Vagina (tissue), 2 donors: ENCODE measurements around the gene RUNX3.

Source experiments
- CTCF ChIP-seq, 3 experiments: fragments of 450-650 bp in 2 of 3; fragments of 200-600 bp in 1 of 3; sonication (generic) in 1 of 3; IDR thresholded peaks; one replicate each; pipeline ENCODE4 v1.5.1; 2017 to 2019; ENCODE audit warnings: antibody characterized with exemption in 3 of 3, mild to moderate bottlenecking in 2 of 3, moderate library complexity in 2 of 3
- POLR2A ChIP-seq, 2 donors: fragments of 450-650 bp; IDR thresholded peaks; one replicate each; pipeline ENCODE4 v1.6.1; 2017; ENCODE audit warnings: antibody characterized with exemption in 2 of 2, mild to moderate bottlenecking in 2 of 2, moderate library complexity in 2 of 2
- POLR2AphosphoS5 ChIP-seq, 2 donors: sonication (generic); formaldehyde crosslinking; IDR thresholded peaks; one replicate each; pipeline ENCODE4 v1.9.0; 2017; ENCODE audit warnings: antibody characterized with exemption in 2 of 2, mild to moderate bottlenecking in 2 of 2, low read depth in 1 of 2; ENCODE audit not compliant: insufficient read depth in 1 of 2

GRCh38 chr1:24861821-24862727, 68.0 kb downstream of the RUNX3 start:
- no peak for TF ChIP-seq CTCF (IDR thresholded peaks at IDR 0.05)
- TF ChIP-seq POLR2A (IDR thresholded peaks at IDR 0.05) = no peak
- no peak for TF ChIP-seq POLR2AphosphoS5 (IDR thresholded peaks at IDR 0.05; ENCODE audit: insufficient read depth in 1 of 2, low read depth in 1 of 2)
